WTC11 (cell line): ENCODE results near the gene RTP3.

Source experiments
- CREB1 ChIP-seq: sonication (generic); formaldehyde crosslinking; IDR thresholded peaks from 2 replicates; pipeline ENCODE4 v1.8.0; 2023; ENCODE audit warnings: mild to moderate bottlenecking, missing genetic modification reagents
- TP53 ChIP-seq: sonication (generic); formaldehyde crosslinking; IDR thresholded peaks from 2 replicates; pipeline ENCODE4 v1.8.1; 2023; ENCODE audit warnings: mild to moderate bottlenecking, missing genetic modification reagents
- ZBTB21 ChIP-seq: sonication (generic); formaldehyde crosslinking; IDR thresholded peaks from 2 replicates; pipeline ENCODE4 v1.8.1; 2023; ENCODE audit warnings: mild to moderate bottlenecking, missing genetic modification reagents, borderline replicate concordance
- TF ChIP-seq, protein P1 (sequence below): fragments of 200-600 bp; IDR thresholded peaks from 2 replicates; pipeline ENCODE4 v1.8.0; 2022; ENCODE audit warnings: antibody characterized with exemption

DNA sequence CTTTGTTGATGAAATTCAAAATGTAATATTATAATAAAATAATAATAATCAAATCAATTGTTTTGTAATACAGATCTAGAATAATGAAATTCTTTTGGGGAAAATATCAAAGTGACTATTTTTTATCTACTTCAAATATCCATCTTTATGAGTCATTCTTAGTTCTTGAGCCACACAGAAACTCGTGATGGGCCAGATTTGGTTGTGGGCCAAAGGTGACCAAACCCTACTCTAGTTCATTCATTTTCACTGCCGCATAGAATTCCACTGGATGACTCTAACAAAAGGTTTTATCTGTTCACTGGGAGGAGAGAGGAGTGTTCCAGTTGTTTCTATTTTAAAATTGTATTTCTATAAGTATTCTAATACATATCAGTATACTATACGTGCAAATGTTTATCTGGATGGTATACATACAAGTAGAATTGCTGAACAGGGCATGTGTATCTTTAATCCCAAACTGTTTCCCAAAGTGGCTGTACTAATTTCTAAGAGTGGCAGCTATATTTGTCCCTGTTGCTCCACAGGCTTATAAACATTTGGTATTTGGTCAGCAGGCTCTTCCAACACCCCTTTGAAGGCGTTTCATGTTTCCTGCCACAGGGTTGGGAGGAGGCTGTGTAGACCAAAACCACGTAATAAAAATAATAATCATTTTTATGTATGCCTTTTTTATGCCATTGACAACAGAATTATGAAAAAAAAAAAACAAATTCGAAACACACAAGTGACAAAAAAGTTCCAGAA lies 7.3 kb upstream of the RTP3 start:
- no peak for TF ChIP-seq CREB1
- TF ChIP-seq, protein P1, sequence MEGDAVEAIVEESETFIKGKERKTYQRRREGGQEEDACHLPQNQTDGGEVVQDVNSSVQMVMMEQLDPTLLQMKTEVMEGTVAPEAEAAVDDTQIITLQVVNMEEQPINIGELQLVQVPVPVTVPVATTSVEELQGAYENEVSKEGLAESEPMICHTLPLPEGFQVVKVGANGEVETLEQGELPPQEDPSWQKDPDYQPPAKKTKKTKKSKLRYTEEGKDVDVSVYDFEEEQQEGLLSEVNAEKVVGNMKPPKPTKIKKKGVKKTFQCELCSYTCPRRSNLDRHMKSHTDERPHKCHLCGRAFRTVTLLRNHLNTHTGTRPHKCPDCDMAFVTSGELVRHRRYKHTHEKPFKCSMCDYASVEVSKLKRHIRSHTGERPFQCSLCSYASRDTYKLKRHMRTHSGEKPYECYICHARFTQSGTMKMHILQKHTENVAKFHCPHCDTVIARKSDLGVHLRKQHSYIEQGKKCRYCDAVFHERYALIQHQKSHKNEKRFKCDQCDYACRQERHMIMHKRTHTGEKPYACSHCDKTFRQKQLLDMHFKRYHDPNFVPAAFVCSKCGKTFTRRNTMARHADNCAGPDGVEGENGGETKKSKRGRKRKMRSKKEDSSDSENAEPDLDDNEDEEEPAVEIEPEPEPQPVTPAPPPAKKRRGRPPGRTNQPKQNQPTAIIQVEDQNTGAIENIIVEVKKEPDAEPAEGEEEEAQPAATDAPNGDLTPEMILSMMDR, result no peak
- no peak for TF ChIP-seq ZBTB21 (CRISPR knock-in tag)
- no peak for TF ChIP-seq TP53 (CRISPR knock-in tag)
